ENCODE results near the gene CASP5.

- TF ChIP-seq CTCF (IDR thresholded peaks at IDR 0.05; ENCODE audit: poor library complexity, severe bottlenecking) (no peak), EZH2 (IDR thresholded peaks at IDR 0.05; ENCODE audit: borderline replicate concordance, insufficient read depth, low read length, poor library complexity, severe bottlenecking) (no peak)
Observed at GRCh38 chr11:105000167-105000566, 22.8 kb downstream of the CASP5 start.
